HEK293T (cell line): ENCODE measurements around the gene SLC7A6.

Experiments
- CTCF ChIA-PET: fragments of 350-600 bp; formaldehyde crosslinking; extraction: SDS; loops from one replicate; lab custom pipeline; 2021; ENCODE audit warnings: antibody characterized with exemption, inconsistent platforms; lab: Yijun Ruan, JAX
- POLR2A ChIA-PET: fragments of 350-600 bp; formaldehyde crosslinking; extraction: SDS; loops from one replicate; lab custom pipeline; 2020; ENCODE audit warnings: antibody characterized with exemption, inconsistent platforms; lab: Yijun Ruan, JAX
- DNase-seq: peaks from one replicate; pipeline ENCODE4 v3.0.0; 2012; ENCODE audit warnings: mixed read lengths; ENCODE audit errors: extremely low spot score
- ARNT ChIP-seq: fragments of 450-650 bp; IDR thresholded peaks from 2 replicates; pipeline ENCODE4 v1.6.1; 2017; ENCODE audit warnings: mild to moderate bottlenecking
- BHLHE40 ChIP-seq: fragments of 450-650 bp; IDR thresholded peaks from 2 replicates; pipeline ENCODE4 v1.6.1; 2016; ENCODE audit warnings: mild to moderate bottlenecking, moderate library complexity, borderline replicate concordance
- CTBP1 ChIP-seq: fragments of 450-650 bp; IDR thresholded peaks from 2 replicates; pipeline ENCODE4 v1.6.1; 2016; ENCODE audit warnings: borderline replicate concordance
- ELF4 ChIP-seq: fragments of 450-650 bp; IDR thresholded peaks from 2 replicates; pipeline ENCODE4 v1.6.1; 2017; ENCODE audit warnings: antibody characterized with exemption
- FOXA1 ChIP-seq: fragments of 450-650 bp; IDR thresholded peaks from 2 replicates; pipeline ENCODE4 v1.6.1; 2016; ENCODE audit warnings: mild to moderate bottlenecking
- FOXK2 ChIP-seq: fragments of 450-650 bp; IDR thresholded peaks from 2 replicates; pipeline ENCODE4 v1.6.1; 2016; ENCODE audit warnings: mild to moderate bottlenecking
- FOXM1 ChIP-seq: fragments of 450-650 bp; IDR thresholded peaks from 2 replicates; pipeline ENCODE4 v1.6.1; 2017; ENCODE audit warnings: mild to moderate bottlenecking, borderline replicate concordance
- HDGF ChIP-seq: fragments of 450-650 bp; IDR thresholded peaks from 2 replicates; pipeline ENCODE4 v1.6.1; 2017; ENCODE audit warnings: antibody characterized with exemption, borderline replicate concordance
- L3MBTL2 ChIP-seq: fragments of 450-650 bp; conservative IDR thresholded peaks from 2 replicates; pipeline ENCODE4 v1.6.1; 2016; ENCODE audit warnings: mild to moderate bottlenecking
- LEF1 ChIP-seq: fragments of 450-650 bp; IDR thresholded peaks from 2 replicates; pipeline ENCODE4 v1.6.1; 2017; ENCODE audit warnings: mild to moderate bottlenecking, borderline replicate concordance
- NFRKB ChIP-seq: fragments of 450-650 bp; IDR thresholded peaks from 2 replicates; pipeline ENCODE4 v1.6.1; 2016; ENCODE audit warnings: mild to moderate bottlenecking, moderate library complexity
- SP1 ChIP-seq: fragments of 450-650 bp; IDR thresholded peaks from 2 replicates; pipeline ENCODE4 v1.6.1; 2017
- SUZ12 ChIP-seq: fragments of 450-650 bp; IDR thresholded peaks from 2 replicates; pipeline ENCODE4 v1.6.1; 2016; ENCODE audit warnings: mild to moderate bottlenecking
- TARDBP ChIP-seq: fragments of 450-650 bp; IDR thresholded peaks from 2 replicates; pipeline ENCODE4 v1.6.1; 2016
- ZNF384 ChIP-seq: fragments of 450-650 bp; IDR thresholded peaks from 2 replicates; pipeline ENCODE4 v1.6.1; 2016
- TF ChIP-seq, protein P1 (sequence below): fragments of 450-650 bp; IDR thresholded peaks from 2 replicates; pipeline ENCODE4 v1.6.1; 2016

Gene SLC7A6

DNA sequence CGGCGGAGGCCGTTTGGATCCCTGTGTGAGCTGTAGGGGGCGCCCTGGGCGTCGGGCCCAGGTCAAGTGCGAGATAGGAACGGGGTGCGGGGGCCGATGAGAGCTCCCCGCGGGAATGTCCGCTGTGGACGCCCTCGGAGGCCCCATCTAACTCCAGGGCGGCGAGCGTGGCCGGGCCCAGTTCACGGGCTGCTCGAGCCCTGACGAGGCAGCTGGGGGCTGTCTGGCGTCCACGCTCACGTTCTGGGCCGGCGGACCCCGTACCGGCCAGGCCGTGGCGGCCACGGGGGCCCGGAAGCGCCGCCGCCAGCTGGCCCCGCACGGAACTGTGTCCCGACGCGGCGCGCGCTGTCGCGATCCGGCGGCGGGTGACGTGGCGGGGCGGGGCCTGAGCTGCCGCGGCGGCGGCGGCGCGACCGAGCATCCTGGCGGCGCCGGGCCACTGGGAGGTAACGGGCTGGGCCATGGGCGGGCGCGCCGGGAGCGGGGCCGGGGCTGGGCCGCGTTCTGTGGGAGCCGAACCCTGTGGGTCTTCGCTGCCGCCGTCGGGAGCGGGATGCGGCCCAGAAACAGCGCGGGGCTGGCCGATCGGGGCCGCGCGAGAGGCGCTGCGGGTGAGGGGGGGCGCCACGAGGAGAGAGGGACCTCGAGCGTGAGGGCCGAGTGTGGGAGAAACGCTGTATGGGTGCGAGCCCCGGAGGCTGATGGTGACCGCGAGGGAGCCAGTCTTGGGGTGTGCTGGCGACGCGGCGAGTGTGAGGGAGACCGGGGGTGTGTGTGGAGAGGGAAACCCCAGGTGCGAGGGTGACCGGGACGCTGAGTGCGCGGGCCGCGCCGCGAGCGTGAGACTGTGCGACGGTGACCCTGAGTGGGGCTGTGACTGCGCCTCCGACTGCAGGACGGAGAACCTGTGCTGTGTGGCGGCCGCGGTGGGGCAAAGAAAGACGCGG is at the start of gene SLC7A6:
Gene SLC7A6, plus strand, starts transcription at position 399 of the 950 bp plus-strand sequence. CDS start 10,201 bp downstream, outside the sequence.
- peak; percentile 79 for DNase-seq
- ChIA-PET CTCF (interaction anchor here (0.6 to 2.2 kb wide), 19 partner anchors 8 to 257 kb away, joined by 3 to 28 read pairs (median 4); partner anchors contain the start of genes PLA2G15, PRMT7 and SLC7A6OS), POLR2A (interaction anchor here (0.7 to 3.6 kb wide), 17 partner anchors 9 to 242 kb away, joined by 3 to 35 read pairs (median 4); partner anchors contain the start of genes DDX28, DUS2, PLA2G15 and PRMT7)
- no peak for TF ChIP-seq FOXK2
- TF ChIP-seq L3MBTL2, result peak; percentile 83
- TF ChIP-seq FOXM1, result peak; percentile 59; the same call in 1 of the 2 replicates
- no peak for TF ChIP-seq ZNF384
- TF ChIP-seq SUZ12, result no peak
- 0 out of 2 replicates have a peak, but pooled peaks have one; percentile 40 for TF ChIP-seq ARNT

DNA sequence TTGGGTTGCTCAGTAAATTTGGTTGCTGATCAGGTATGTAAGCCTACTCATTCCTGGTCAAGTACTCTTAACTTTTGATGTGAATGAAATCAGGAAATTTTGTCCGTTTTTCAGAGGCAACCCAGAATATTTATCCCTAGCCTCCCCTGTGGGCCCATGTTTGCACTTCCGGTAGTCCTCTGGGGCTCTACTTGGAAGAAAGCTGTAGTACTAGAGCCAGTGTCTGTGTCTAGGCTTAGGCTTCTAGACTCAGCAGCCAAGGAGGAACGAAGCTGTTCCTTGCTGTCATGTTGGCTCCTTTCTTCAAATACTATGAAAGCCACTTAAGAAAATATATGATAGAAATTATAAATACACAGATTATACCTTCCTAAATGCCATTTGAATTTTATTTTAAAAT is 49.6 kb upstream of the SLC7A6 start:
- DNase-seq, result no peak
- TF ChIP-seq NFRKB (no peak), FOXA1 (no peak), FOXK2 (no peak), ARNT (no peak), LEF1 (no peak)
- CTCF ChIA-PET, result no interaction called here
- POLR2A ChIA-PET, result no interaction called here

DNA sequence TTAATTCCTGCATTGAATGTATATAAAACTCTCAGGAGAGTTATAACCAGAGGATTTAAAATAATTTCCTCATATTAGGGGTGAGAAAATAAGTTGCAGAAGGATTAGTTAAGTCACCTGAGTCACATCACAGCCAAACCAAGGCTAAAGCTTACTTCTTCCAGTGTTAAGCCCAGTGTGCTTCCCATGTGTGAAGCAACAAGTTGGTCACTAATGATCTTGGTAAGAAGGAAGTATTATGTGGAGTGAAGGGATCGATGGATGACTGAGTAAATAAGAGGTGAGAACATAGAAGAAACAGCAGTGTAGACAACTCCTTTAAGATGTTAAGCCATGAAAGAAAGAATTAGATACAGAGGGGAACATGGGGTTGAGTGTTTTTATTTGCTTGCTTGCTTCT is 49.0 kb upstream of the SLC7A6 start:
- POLR2A ChIA-PET, result no interaction called here
- no peak for DNase-seq
- CTCF ChIA-PET, result interaction anchor here (0.7 kb wide), 1 partner anchor 148 kb away, joined by 3 read pairs; no protein-coding TSS in a partner anchor
- TF ChIP-seq SUZ12 (no peak), ZNF384 (no peak), L3MBTL2 (no peak), NFRKB (no peak), FOXM1 (no peak), TARDBP (no peak), ELF4 (no peak), ARNT (no peak), FOXK2 (no peak), LEF1 (no peak)

DNA sequence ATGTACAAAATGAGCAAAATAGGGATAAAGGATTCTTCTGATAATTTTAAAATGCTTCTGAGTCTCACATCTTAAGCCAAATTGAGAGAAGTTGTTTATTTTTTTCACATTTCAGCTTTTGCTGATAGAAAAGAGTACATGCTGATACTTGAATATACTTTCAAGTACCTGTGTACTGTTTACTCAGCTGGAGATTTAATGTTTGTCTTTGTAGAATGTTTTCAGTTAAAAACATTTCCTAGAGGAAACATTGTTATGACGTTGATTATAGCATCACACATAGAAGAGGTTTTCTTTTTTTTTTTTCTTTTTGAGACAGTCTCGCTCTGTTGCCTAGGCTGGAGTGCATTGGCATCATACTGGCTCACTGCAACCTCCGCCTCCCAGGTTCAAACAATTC is 48.1 kb upstream of the SLC7A6 start:
- TF ChIP-seq, protein P1, sequence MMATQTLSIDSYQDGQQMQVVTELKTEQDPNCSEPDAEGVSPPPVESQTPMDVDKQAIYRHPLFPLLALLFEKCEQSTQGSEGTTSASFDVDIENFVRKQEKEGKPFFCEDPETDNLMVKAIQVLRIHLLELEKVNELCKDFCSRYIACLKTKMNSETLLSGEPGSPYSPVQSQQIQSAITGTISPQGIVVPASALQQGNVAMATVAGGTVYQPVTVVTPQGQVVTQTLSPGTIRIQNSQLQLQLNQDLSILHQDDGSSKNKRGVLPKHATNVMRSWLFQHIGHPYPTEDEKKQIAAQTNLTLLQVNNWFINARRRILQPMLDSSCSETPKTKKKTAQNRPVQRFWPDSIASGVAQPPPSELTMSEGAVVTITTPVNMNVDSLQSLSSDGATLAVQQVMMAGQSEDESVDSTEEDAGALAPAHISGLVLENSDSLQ, result no peak
- TF ChIP-seq FOXA1 (no peak), NFRKB (no peak), CTBP1 (no peak), LEF1 (no peak), TARDBP (no peak), ZNF384 (no peak), SP1 (no peak), L3MBTL2 (no peak), FOXK2 (no peak), HDGF (no peak), ARNT (no peak), BHLHE40 (no peak), FOXM1 (no peak), SUZ12 (no peak), ELF4 (no peak)
- POLR2A ChIA-PET, result no interaction called here
- DNase-seq, result no peak
- CTCF ChIA-PET, result no interaction called here

DNA sequence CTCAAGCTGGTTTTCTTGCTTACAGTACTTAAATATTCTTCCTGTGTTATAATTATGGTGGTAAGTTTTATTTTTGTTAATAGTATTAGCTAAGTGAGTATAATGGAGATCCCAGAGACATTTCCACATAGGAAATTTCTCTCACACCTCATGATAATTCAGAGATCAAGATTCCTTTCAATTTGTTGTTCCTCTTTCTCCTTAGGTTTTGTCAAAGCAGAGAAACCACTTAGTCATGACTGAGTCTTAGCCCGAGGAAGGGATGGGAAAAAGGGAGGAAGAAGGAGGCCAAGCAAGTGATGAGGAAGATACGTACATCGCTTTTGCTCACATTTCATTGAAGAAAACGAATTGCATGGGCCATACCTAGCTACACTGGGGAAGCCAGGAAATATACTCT is 46.8 kb upstream of the SLC7A6 start:
- TF ChIP-seq ARNT (no peak), SUZ12 (no peak), TARDBP (no peak), CTBP1 (no peak), FOXK2 (no peak), FOXA1 (no peak), L3MBTL2 (no peak), BHLHE40 (no peak), ZNF384 (no peak), HDGF (no peak), NFRKB (no peak), LEF1 (no peak), ELF4 (no peak), SP1 (no peak), FOXM1 (no peak)
- TF ChIP-seq, protein P1, result no peak
- no peak for DNase-seq
- ChIA-PET POLR2A (interaction anchor here (0.6 to 0.7 kb wide), 2 partner anchors 18 to 20 kb away, joined by 3 read pairs; no protein-coding TSS in a partner anchor), CTCF (interaction anchor here (0.6 kb wide), 1 partner anchor 11 kb away, joined by 3 read pairs; no protein-coding TSS in a partner anchor)

DNA sequence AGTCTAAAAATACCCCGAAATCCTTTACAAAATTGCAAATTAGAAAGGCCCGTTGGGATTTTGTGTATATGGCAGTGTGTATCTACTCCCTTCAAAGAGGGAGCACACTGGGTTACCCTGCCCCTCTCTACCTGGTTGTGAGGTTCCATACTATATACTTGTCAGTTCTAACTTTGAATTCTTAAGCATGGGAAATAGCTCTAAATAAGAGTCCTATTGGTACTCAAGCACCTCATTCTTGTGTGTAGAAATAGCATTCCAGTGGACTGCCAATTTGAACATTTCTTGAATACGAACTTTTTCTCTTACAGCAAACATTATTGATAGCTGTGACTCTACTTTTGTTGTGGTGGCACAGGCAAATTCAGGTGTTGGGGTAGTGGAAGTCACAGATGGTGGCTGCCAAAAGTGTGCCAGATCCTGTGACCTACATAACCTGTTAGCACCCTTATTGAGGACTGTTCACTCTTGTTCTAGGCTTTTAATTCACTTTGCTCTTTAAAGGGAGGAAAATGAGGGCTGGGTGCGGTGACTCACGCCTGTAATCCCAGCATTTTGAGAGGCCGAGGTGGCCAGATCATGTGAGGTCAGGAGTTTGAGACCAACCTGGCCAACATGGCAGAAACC is 44.5 kb upstream of the SLC7A6 start:
- ChIA-PET POLR2A (interaction anchor here (1.5 kb wide), 1 partner anchor 135 kb away, joined by 4 read pairs; no protein-coding TSS in a partner anchor), CTCF (interaction anchor here (0.7 kb wide), 1 partner anchor 126 kb away, joined by 3 read pairs; no protein-coding TSS in a partner anchor)
- no peak for DNase-seq
- TF ChIP-seq, protein P1, result no peak
- TF ChIP-seq NFRKB (no peak), L3MBTL2 (no peak), ZNF384 (no peak), TARDBP (no peak), HDGF (no peak), CTBP1 (no peak), LEF1 (no peak), SUZ12 (no peak), ARNT (no peak), SP1 (no peak), FOXA1 (no peak), BHLHE40 (no peak), FOXK2 (no peak), FOXM1 (no peak)
